Caco-2 (cell line): ENCODE data around the gene MYO16. TPM values are rescaled to one million over a fixed set of nuclear protein-coding genes. Genes with fewer than 3 reads are reported as not detected.

Experiments
- BruUV-seq: library from RNA; stranded (reverse); fragments of 400-500 nt; replicated peaks from 2 replicates; lab custom pipeline; 2021; lab: Mats Ljungman, UMichigan
- CTCF ChIA-PET: fragments of 300-600 bp; sonication (Branson Sonifier 250); formaldehyde crosslinking; loops from one replicate; lab custom pipeline; 2022; ENCODE audit warnings: antibody characterized with exemption; lab: Charles Lee
- POLR2A ChIA-PET: fragments of 300-600 bp; sonication (Branson Sonifier 250); formaldehyde crosslinking; loops from one replicate; lab custom pipeline; 2022; ENCODE audit warnings: antibody characterized with exemption; lab: Charles Lee
- DNase-seq, 2 experiments: peaks; one replicate each; pipeline versions ENCODE4 v3.0.0 to v3.0.0-alpha.2; 2020 to 2022
- H3K27me3 ChIP-seq: replicated peaks from 2 replicates; pipeline ENCODE4 v1.6.0; 2011; ENCODE audit warnings: low read length; ENCODE audit not compliant: control insufficient read depth, insufficient read depth
- H3K36me3 ChIP-seq: 2 replicates; pipeline ENCODE4 v1.5.1; 2011; ENCODE audit warnings: low read length; ENCODE audit not compliant: control insufficient read depth, insufficient read depth
- H3K4me1 ChIP-seq: fragments of 250-450 bp; sonication (Bioruptor Pico); 2 replicates; pipeline ENCODE4 v1.5.1; 2020; ENCODE audit warnings: mild to moderate bottlenecking
- H3K4me3 ChIP-seq: 2 replicates; pipeline ENCODE4 v1.5.1; 2011; ENCODE audit warnings: low read depth, mild to moderate bottlenecking, control low read depth, low read length
- H3K9me3 ChIP-seq: fragments of 250-450 bp; sonication (Bioruptor Pico); 2 replicates; pipeline ENCODE4 v1.5.1; 2020; ENCODE audit warnings: mild to moderate bottlenecking, moderate library complexity
- H3K27ac Mint-ChIP-seq: one replicate; pipeline ENCODE4 v1.8.0; 2022; ENCODE audit warnings: mixed read lengths; ENCODE audit not compliant: unreplicated experiment
- H3K27me3 Mint-ChIP-seq: one replicate; pipeline ENCODE4 v1.8.0; 2022; ENCODE audit warnings: mixed read lengths; ENCODE audit not compliant: insufficient read depth, unreplicated experiment
- H3K36me3 Mint-ChIP-seq: one replicate; pipeline ENCODE4 v1.8.0; 2022; ENCODE audit warnings: mild to moderate bottlenecking, mixed read lengths; ENCODE audit not compliant: insufficient read depth, unreplicated experiment
- H3K4me1 Mint-ChIP-seq: one replicate; pipeline ENCODE4 v1.8.0; 2022; ENCODE audit warnings: low read depth, mixed read lengths; ENCODE audit not compliant: unreplicated experiment
- H3K4me3 Mint-ChIP-seq: one replicate; pipeline ENCODE4 v1.8.0; 2022; ENCODE audit warnings: mild to moderate bottlenecking, moderate library complexity, mixed read lengths; ENCODE audit not compliant: unreplicated experiment
- H3K9me3 Mint-ChIP-seq: one replicate; pipeline ENCODE4 v1.8.0; 2022; ENCODE audit warnings: mixed read lengths; ENCODE audit not compliant: unreplicated experiment
- CTCF ChIP-seq, 2 experiments: fragments of 200-600 bp in 1 of 2; IDR thresholded peaks; 1 replicate in 1 of 2; 2 replicates in 1 of 2; pipeline versions ENCODE4 v1.5.1 to v1.8.0; 2011 to 2022; ENCODE audit warnings: antibody characterized with exemption in 1 of 2, control low read depth in 1 of 2, inconsistent platforms in 1 of 2, low read depth in 1 of 2, low read length in 1 of 2, mild to moderate bottlenecking in 1 of 2, moderate library complexity in 1 of 2; ENCODE audit not compliant: insufficient read depth in 1 of 2, severe bottlenecking in 1 of 2, unreplicated experiment in 1 of 2
- intact Hi-C: fragments of 100-400 bp; cut with micrococcal nuclease; formaldehyde crosslinking; loops from one replicate; pipeline ENCODE4 v1.10.0; 2022; ENCODE audit not compliant: unreplicated experiment
- total RNA-seq: library from RNA; stranded (reverse); gene quantifications from 2 replicates; pipeline ENCODE4 v1.2.3, GENCODE V29; 2022

The MYO16 gene
- total RNA-seq, 1 experiment from 2014 or later: not detected

- DNase-seq: no peak
- intact Hi-C loops: loop anchor here (10.0 kb wide), 2 partner anchors 174 to 444 kb away; no protein-coding TSS in a partner anchor
- no TSS peak for BruUV-seq
- no peaks in the 10 kb centered on the region for H3K9me3 Mint-ChIP-seq
- CTCF ChIA-PET: no interaction called here
- H3K4me1 ChIP-seq: no peaks in the 10 kb centered on the region
- no peaks in the 10 kb centered on the region for H3K27me3 Mint-ChIP-seq
- H3K4me1 Mint-ChIP-seq: peaks cover 5% of the 10 kb centered on the region
- H3K27me3 ChIP-seq: no peaks in the 10 kb centered on the region
- H3K36me3 Mint-ChIP-seq: peaks cover 7% of the 10 kb centered on the region
- no peaks in the 10 kb centered on the region; the same call in 1 of the 2 replicates for H3K9me3 ChIP-seq
- no peak for TF ChIP-seq CTCF (IDR thresholded peaks at IDR 0.05; ENCODE audit: insufficient read depth in 1 of 2, low read depth in 1 of 2, low read length in 1 of 2, severe bottlenecking in 1 of 2, unreplicated experiment in 1 of 2)
- H3K4me3 Mint-ChIP-seq: no peak overlapping the region
- no peak overlapping the region for H3K27ac Mint-ChIP-seq
- POLR2A ChIA-PET: no interaction called here
- no peak overlapping the region for H3K4me3 ChIP-seq
- H3K36me3 ChIP-seq: no peaks in the 10 kb centered on the region
Measured at GRCh38 chr13:109140479-109141349, 511.3 kb downstream of the MYO16 start.

GRCh38 chr13:109141706-109142105 is 512.3 kb downstream of the MYO16 start:
- ChIA-PET POLR2A (no interaction called here), CTCF (no interaction called here)
- Mint-ChIP-seq H3K27ac (no peak overlapping the region), H3K4me1 (peaks cover 7% of the 10 kb centered on the region), H3K27me3 (no peaks in the 10 kb centered on the region), H3K36me3 (peaks cover 7% of the 10 kb centered on the region), H3K4me3 (no peak overlapping the region), H3K9me3 (no peaks in the 10 kb centered on the region)
- TF ChIP-seq CTCF (IDR thresholded peaks at IDR 0.05; ENCODE audit: insufficient read depth in 1 of 2, low read depth in 1 of 2, low read length in 1 of 2, severe bottlenecking in 1 of 2, unreplicated experiment in 1 of 2): no peak
- Histone ChIP-seq H3K4me3 (no peak overlapping the region), H3K4me1 (no peaks in the 10 kb centered on the region), H3K9me3 (no peaks in the 10 kb centered on the region; the same call in 1 of the 2 replicates), H3K36me3 (no peaks in the 10 kb centered on the region), H3K27me3 (no peaks in the 10 kb centered on the region)
- intact Hi-C loops: loop anchor here (10.0 kb wide), 2 partner anchors 173 to 443 kb away; no protein-coding TSS in a partner anchor
- no TSS peak for BruUV-seq
- no peak for DNase-seq

GRCh38 chr13:109144693-109145437 is 515.5 kb downstream of the MYO16 start:
- no peak overlapping the region for H3K4me3 Mint-ChIP-seq
- peaks cover 7% of the 10 kb centered on the region for H3K4me1 Mint-ChIP-seq
- H3K36me3 ChIP-seq: no peaks in the 10 kb centered on the region
- intact Hi-C loops: loop anchor here (1.0 to 10.0 kb wide), 9 partner anchors 120 to 964 kb away; partner anchors contain the start of gene IRS2
- H3K27me3 Mint-ChIP-seq: no peaks in the 10 kb centered on the region
- TF ChIP-seq CTCF (IDR thresholded peaks at IDR 0.05; ENCODE audit: insufficient read depth in 1 of 2, low read depth in 1 of 2, low read length in 1 of 2, severe bottlenecking in 1 of 2, unreplicated experiment in 1 of 2): no peak
- no TSS peak for BruUV-seq
- no peaks in the 10 kb centered on the region for H3K4me1 ChIP-seq
- H3K27ac Mint-ChIP-seq: no peak overlapping the region
- H3K4me3 ChIP-seq: no peak overlapping the region
- H3K36me3 Mint-ChIP-seq: no peaks in the 10 kb centered on the region
- ChIA-PET POLR2A (no interaction called here), CTCF (no interaction called here)
- H3K9me3 ChIP-seq: no peaks in the 10 kb centered on the region
- no peak for DNase-seq
- no peaks in the 10 kb centered on the region for H3K9me3 Mint-ChIP-seq
- H3K27me3 ChIP-seq: no peaks in the 10 kb centered on the region
